Stimulated activated CD8-positive, alpha-beta memory T cell treated with anti-CD3 and anti-CD28 coated beads, Interleukin-12 subunit alpha, Interleukin-12 subunit beta, amount 100 ng/mL, for 4 hours (primary cell): ENCODE data around the gene ACSL3.
"Not testable (repeated sequence)": the region's sequence is repeated elsewhere in the genome, so short reads cannot be mapped to it uniquely, and the experiment has no call there.

Source experiments
- DNase-seq: peaks from one replicate; pipeline ENCODE4 v3.0.0-alpha.2; 2020; ENCODE audit warnings: low read depth

ACSL3 gene

GRCh38 chr2:222860740-222861410 is at the start of gene ACSL3:
Gene ACSL3 (plus strand): TSS chr2:222861036. CDS start chr2:222908773, 47,737 bp downstream.
- DNase-seq, result peak; percentile 85

GRCh38 chr2:222811828-222812227 is 49.0 kb upstream of the ACSL3 start:
- DNase-seq, result no peak

- DNase-seq, result no peak
These were observed 47.5 kb upstream of the ACSL3 start for GRCh38 chr2:222813177-222813843.

- no peak for DNase-seq
These were observed 41.0 kb upstream of the ACSL3 start for GRCh38 chr2:222819722-222820333.

- DNase-seq, result no peak
These were observed 37.5 kb upstream of the ACSL3 start for GRCh38 chr2:222823183-222823930.

- no peak for DNase-seq
These were observed 35.8 kb upstream of the ACSL3 start for GRCh38 chr2:222825031-222825430.

- DNase-seq, result no peak
These were observed 33.4 kb upstream of the ACSL3 start for GRCh38 chr2:222827417-222827816.

GRCh38 chr2:222828572-222828971 is 32.3 kb upstream of the ACSL3 start:
- no peak for DNase-seq

- no peak for DNase-seq
These were observed 30.7 kb upstream of the ACSL3 start for GRCh38 chr2:222830164-222830563.

- DNase-seq, result no peak
These were observed 27.4 kb upstream of the ACSL3 start for GRCh38 chr2:222833410-222833809.

GRCh38 chr2:222835143-222835822 is 25.6 kb upstream of the ACSL3 start:
- DNase-seq, result no peak

GRCh38 chr2:222835823-222836151 is 25.0 kb upstream of the ACSL3 start:
- no peak for DNase-seq

- DNase-seq, result no peak
These were observed 23.2 kb upstream of the ACSL3 start for GRCh38 chr2:222837643-222838056.

- no peak for DNase-seq
These were observed 20.6 kb upstream of the ACSL3 start for GRCh38 chr2:222840060-222840802.

- DNase-seq, result no peak
These were observed 18.2 kb upstream of the ACSL3 start for GRCh38 chr2:222842491-222843174.

GRCh38 chr2:222844323-222844722 is 16.5 kb upstream of the ACSL3 start:
- DNase-seq, result no peak

GRCh38 chr2:222845314-222845713 is 15.5 kb upstream of the ACSL3 start:
- DNase-seq, result not testable (repeated sequence)

GRCh38 chr2:222846003-222846402 is 14.8 kb upstream of the ACSL3 start:
- no peak for DNase-seq

GRCh38 chr2:222848031-222848430 is 12.8 kb upstream of the ACSL3 start:
- not testable (repeated sequence) for DNase-seq

- DNase-seq, result no peak
These were observed 12.0 kb upstream of the ACSL3 start for GRCh38 chr2:222848862-222849261.
